PFSK-1 (cell line): Measurements from ENCODE around the gene NET1.

Experiments
- FOXP2 ChIP-seq: optimal IDR thresholded peaks from 2 replicates; pipeline ENCODE3; 2011; ENCODE audit warnings: borderline replicate concordance, control low read depth, inconsistent platforms; ENCODE audit not compliant: insufficient read depth; ENCODE audit errors: extremely low read length, extremely low read depth
- POLR2AphosphoS5 ChIP-seq: IDR thresholded peaks from 2 replicates; pipeline ENCODE4 v1.6.1; 2012; ENCODE audit warnings: low read depth, mild to moderate bottlenecking, control low read depth, low read length, moderate library complexity
- REST ChIP-seq, 2 experiments: IDR thresholded peaks; 2 replicates each; pipeline versions ENCODE4 v1.6.1 to v1.8.0; 2011 to 2012; ENCODE audit warnings: low read depth in 2 of 2, low read length in 2 of 2, control low read depth in 1 of 2, inconsistent platforms in 1 of 2, mild to moderate bottlenecking in 1 of 2, moderate library complexity in 1 of 2; ENCODE audit not compliant: insufficient read depth in 1 of 2
- SIN3A ChIP-seq: IDR thresholded peaks from 2 replicates; pipeline ENCODE4 v1.6.1; 2012; ENCODE audit warnings: mild to moderate bottlenecking, low read length, moderate library complexity, borderline replicate concordance; ENCODE audit not compliant: insufficient read depth
- TAF1 ChIP-seq: IDR thresholded peaks from 2 replicates; pipeline ENCODE4 v1.6.1; 2012; ENCODE audit warnings: low read length, control low read depth, borderline replicate concordance; ENCODE audit not compliant: insufficient read depth

GRCh38 chr10:5387169-5387568 lies 25.2 kb upstream of the NET1 start:
- TF ChIP-seq POLR2AphosphoS5: no peak
- TF ChIP-seq TAF1: no peak
- TF ChIP-seq REST (IDR thresholded peaks at IDR 0.05; ENCODE audit: insufficient read depth in 1 of 2, low read depth in 2 of 2, low read length in 2 of 2): no peak
- TF ChIP-seq SIN3A: no peak
- TF ChIP-seq FOXP2: no peak
